GM18508 (cell line): Measurements from ENCODE around the gene USP17L21.
"Not testable (repeated sequence)": the region's sequence is repeated elsewhere in the genome, so short reads cannot be mapped to it uniquely, and the experiment has no call there.

ENCODE experiments used
- ATAC-seq: cut with Tn5 transposase; IDR thresholded peaks from one replicate; pipeline ENCODE4 v1.9.1; 2021; ENCODE audit warnings: moderate number of reproducible peaks; ENCODE audit not compliant: insufficient read depth, unreplicated experiment

The USP17L21 gene, protein sequence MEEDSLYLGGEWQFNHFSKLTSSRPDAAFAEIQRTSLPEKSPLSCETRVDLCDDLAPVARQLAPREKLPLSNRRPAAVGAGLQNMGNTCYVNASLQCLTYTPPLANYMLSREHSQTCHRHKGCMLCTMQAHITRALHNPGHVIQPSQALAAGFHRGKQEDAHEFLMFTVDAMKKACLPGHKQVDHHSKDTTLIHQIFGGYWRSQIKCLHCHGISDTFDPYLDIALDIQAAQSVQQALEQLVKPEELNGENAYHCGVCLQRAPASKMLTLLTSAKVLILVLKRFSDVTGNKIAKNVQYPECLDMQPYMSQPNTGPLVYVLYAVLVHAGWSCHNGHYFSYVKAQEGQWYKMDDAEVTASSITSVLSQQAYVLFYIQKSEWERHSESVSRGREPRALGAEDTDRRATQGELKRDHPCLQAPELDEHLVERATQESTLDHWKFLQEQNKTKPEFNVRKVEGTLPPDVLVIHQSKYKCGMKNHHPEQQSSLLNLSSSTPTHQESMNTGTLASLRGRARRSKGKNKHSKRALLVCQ

DNA sequence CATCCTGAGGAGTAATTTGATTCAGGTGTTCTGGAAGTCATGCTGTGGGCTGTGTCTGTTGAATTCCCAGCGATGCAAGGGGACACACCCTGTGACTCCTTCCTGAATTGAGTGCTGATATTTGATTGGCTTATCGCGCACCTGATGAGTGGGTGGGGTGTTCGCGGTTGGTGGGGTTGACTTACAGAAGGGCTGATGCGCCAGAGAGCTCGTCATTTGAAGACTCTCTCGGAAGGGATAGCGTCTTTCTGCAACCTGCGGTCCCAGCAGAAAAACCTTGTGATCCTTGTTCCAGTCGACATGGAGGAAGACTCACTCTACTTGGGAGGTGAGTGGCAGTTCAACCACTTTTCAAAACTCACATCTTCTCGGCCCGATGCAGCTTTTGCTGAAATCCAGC is at the start of gene USP17L21:
USP17L21 (plus strand) TSS at position 301 of the 400 bp plus-strand sequence; CDS start at position 301, 0 bp downstream.
- not testable (repeated sequence) for ATAC-seq

DNA sequence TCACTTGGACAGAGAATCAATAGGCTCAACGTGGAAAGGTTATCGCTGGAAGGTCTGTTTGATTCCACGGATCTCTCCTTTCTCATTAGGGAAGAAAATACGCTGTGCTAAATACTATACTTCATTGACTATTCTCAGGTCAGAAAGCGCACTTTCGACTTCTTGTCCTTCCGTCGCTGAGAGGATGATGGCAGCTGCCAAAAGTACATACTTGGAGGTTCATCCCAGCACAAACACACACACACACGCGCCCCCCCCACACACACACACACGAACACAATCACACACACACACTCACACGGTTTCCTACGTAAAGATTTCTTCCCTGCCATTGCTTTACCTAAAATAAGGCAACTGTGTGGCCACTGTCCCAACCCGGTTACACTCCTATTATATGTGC is 48.0 kb upstream of the USP17L21 start:
- not testable (repeated sequence) for ATAC-seq

DNA sequence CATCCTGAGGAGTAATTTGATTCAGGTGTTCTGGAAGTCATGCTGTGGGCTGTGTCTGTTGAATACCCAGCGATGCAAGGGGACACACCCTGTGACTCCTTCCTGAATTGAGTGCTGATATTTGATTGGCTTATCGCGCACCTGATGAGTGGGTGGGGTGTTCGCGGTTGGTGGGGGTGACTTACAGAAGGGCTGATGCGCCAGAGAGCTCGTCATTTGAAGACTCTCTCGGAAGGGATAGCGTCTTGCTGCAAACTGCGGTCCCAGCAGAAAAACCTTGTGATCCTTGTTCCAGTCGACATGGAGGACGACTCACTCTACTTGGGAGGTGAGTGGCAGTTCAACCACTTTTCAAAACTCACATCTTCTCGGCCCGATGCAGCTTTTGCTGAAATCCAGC is 47.6 kb upstream of the USP17L21 start, which contains the start of gene USP17L11:
USP17L11 (plus strand) TSS at position 301 of the 400 bp plus-strand sequence; CDS start at position 301, 0 bp downstream.
- not testable (repeated sequence) for ATAC-seq

DNA sequence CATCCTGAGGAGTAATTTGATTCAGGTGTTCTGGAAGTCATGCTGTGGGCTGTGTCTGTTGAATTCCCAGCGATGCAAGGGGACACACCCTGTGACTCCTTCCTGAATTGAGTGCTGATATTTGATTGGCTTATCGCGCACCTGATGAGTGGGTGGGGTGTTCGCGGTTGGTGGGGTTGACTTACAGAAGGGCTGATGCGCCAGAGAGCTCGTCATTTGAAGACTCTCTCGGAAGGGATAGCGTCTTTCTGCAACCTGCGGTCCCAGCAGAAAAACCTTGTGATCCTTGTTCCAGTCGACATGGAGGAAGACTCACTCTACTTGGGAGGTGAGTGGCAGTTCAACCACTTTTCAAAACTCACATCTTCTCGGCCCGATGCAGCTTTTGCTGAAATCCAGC is 42.8 kb upstream of the USP17L21 start, which contains the start of gene USP17L12:
USP17L12 (plus strand) TSS at position 301 of the 400 bp plus-strand sequence; CDS start at position 301, 0 bp downstream.
- not testable (repeated sequence) for ATAC-seq

DNA sequence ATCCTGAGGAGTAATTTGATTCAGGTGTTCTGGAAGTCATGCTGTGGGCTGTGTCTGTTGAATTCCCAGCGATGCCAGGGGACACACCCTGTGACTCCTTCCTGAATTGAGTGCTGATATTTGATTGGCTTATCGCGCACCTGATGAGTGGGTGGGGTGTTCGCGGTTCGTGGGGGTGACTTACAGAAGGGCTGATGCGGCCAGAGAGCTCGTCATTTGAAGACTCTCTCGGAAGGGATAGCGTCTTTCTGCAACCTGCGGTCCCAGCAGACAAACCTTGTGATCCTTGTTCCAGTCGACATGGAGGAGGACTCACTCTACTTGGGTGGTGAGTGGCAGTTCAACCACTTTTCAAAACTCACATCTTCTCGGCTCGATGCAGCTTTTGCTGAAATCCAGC is 38.1 kb upstream of the USP17L21 start, which contains the start of gene USP17L13:
USP17L13 (plus strand) TSS at position 301 of the 400 bp plus-strand sequence; CDS start at position 301, 0 bp downstream.
- not testable (repeated sequence) for ATAC-seq

DNA sequence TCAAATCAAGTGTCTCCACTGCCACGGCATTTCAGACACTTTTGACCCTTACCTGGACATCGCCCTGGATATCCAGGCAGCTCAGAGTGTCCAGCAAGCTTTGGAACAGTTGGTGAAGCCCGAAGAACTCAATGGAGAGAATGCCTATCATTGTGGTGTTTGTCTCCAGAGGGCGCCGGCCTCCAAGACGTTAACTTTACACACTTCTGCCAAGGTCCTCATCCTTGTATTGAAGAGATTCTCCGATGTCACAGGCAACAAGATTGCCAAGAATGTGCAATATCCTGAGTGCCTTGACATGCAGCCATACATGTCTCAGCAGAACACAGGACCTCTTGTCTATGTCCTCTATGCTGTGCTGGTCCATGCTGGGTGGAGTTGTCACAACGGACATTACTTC is 32.4 kb upstream of the USP17L21 start:
- not testable (repeated sequence) for ATAC-seq

DNA sequence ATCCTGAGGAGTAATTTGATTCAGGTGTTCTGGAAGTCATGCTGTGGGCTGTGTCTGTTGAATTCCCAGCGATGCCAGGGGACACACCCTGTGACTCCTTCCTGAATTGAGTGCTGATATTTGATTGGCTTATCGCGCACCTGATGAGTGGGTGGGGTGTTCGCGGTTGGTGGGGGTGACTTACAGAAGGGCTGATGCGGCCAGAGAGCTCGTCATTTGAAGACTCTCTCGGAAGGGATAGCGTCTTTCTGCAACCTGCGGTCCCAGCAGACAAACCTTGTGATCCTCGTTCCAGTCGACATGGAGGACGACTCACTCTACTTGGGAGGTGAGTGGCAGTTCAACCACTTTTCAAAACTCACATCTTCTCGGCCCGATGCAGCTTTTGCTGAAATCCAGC is 28.6 kb upstream of the USP17L21 start, which contains the start of gene USP17L15:
USP17L15 (plus strand) TSS at position 301 of the 400 bp plus-strand sequence; CDS start at position 301, 0 bp downstream.
- ATAC-seq: not testable (repeated sequence)

DNA sequence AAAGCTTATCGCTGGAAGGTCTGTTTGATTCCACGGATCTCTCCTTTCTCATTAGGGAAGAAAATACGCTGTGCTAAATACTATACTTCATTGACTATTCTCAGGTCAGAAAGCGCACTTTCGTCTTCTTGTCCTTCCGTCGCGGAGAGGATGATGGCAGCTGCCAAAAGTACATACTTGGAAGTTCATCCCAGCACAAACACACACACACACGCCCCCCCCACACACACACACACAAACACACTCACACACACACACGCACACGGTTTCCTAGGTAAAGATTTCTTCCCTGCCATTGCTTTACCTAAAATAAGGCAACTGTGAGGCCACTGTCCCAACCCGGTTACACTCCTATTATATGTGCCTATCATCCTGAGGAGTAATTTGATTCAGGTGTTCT is 24.2 kb upstream of the USP17L21 start:
- ATAC-seq: not testable (repeated sequence)

DNA sequence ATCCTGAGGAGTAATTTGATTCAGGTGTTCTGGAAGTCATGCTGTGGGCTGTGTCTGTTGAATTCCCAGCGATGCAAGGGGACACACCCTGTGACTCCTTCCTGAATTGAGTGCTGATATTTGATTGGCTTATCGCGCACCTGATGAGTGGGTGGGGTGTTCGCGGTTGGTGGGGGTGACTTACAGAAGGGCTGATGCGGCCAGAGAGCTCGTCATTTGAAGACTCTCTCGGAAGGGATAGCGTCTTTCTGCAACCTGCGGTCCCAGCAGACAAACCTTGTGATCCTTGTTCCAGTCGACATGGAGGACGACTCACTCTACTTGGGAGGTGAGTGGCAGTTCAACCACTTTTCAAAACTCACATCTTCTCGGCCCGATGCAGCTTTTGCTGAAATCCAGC is 19.1 kb upstream of the USP17L21 start, which contains the start of gene USP17L17:
USP17L17 (plus strand) TSS at position 301 of the 400 bp plus-strand sequence; CDS start at position 301, 0 bp downstream.
- ATAC-seq: not testable (repeated sequence)

DNA sequence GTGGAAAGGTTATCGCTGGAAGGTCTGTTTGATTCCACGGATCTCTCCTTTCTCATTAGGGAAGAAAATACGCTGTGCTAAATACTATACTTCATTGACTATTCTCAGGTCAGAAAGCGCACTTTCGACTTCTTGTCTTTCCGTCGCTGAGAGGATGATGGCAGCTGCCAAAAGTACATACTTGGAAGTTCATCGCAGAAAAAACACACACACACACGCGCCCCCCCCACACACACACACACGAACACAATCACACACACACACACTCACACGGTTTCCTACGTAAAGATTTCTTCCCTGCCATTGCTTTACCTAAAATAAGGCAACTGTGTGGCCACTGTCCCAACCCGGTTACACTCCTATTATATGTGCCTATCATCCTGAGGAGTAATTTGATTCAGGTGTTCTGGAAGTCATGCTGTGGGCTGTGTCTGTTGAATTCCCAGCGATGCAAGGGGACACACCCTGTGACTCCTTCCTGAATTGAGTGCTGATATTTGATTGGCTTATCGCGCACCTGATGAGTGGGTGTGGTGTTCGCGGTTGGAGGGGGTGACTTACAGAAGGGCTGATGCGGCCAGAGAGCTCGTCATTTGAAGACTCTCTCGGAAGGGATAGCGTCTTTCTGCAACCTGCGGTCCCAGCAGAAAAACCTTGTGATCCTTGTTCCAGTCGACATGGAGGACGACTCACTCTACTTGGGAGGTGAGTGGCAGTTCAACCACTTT is 14.6 kb upstream of the USP17L21 start, which contains the start of gene USP17L18:
USP17L18 (plus strand) TSS at position 678 of the 728 bp plus-strand sequence; CDS start at position 678, 0 bp downstream.
- ATAC-seq: not testable (repeated sequence)

DNA sequence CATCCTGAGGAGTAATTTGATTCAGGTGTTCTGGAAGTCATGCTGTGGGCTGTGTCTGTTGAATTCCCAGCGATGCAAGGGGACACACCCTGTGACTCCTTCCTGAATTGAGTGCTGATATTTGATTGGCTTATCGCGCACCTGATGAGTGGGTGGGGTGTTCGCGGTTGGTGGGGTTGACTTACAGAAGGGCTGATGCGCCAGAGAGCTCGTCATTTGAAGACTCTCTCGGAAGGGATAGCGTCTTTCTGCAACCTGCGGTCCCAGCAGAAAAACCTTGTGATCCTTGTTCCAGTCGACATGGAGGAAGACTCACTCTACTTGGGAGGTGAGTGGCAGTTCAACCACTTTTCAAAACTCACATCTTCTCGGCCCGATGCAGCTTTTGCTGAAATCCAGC is 9.6 kb upstream of the USP17L21 start, which contains the start of gene USP17L19:
USP17L19 (plus strand) TSS at position 301 of the 400 bp plus-strand sequence; CDS start at position 301, 0 bp downstream.
- ATAC-seq: not testable (repeated sequence)

DNA sequence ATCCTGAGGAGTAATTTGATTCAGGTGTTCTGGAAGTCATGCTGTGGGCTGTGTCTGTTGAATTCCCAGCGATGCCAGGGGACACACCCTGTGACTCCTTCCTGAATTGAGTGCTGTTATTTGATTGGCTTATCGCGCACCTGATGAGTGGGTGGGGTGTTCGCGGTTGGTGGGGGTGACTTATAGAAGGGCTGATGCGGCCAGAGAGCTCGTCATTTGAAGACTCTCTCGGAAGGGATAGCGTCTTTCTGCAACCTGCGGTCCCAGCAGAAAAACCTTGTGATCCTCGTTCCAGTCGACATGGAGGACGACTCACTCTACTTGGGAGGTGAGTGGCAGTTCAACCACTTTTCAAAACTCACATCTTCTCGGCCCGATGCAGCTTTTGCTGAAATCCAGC is 4.8 kb upstream of the USP17L21 start, which contains the start of gene USP17L20:
USP17L20 (plus strand) TSS at position 301 of the 400 bp plus-strand sequence; CDS start at position 301, 0 bp downstream.
- ATAC-seq: not testable (repeated sequence)

DNA sequence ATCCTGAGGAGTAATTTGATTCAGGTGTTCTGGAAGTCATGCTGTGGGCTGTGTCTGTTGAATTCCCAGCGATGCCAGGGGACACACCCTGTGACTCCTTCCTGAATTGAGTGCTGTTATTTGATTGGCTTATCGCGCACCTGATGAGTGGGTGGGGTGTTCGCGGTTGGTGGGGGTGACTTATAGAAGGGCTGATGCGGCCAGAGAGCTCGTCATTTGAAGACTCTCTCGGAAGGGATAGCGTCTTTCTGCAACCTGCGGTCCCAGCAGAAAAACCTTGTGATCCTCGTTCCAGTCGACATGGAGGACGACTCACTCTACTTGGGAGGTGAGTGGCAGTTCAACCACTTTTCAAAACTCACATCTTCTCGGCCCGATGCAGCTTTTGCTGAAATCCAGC is 4.6 kb downstream of the USP17L21 start, which contains the start of gene USP17L22:
USP17L22 (plus strand) TSS at position 301 of the 400 bp plus-strand sequence; CDS start at position 301, 0 bp downstream.
- ATAC-seq: not testable (repeated sequence)

DNA sequence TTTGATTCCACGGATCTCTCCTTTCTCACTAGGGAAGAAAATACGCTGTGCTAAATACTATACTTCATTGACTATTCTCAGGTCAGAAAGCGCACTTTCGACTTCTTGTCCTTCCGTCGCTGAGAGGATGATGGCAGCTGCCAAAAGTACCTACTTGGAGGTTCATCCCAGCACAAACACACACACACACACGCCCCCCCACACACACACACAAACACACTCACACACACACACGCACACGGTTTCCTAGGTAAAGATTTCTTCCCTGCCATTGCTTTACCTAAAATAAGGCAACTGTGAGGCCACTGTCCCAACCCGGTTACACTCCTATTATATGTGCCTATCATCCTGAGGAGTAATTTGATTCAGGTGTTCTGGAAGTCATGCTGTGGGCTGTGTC is 9.0 kb downstream of the USP17L21 start:
- ATAC-seq: not testable (repeated sequence)
